Gastroesophageal sphincter (tissue), 3 donors: ENCODE results near the gene FFAR3.

Experiments
- CTCF ChIP-seq, 4 experiments: fragments of 200-600 bp in 2 of 4; fragments of 450-650 bp in 2 of 4; sonication (generic) in 1 of 4; IDR thresholded peaks; one replicate each; pipeline ENCODE4 v1.5.1; 2017 to 2019; ENCODE audit warnings: antibody characterized with exemption in 4 of 4, mild to moderate bottlenecking in 2 of 4, moderate library complexity in 2 of 4
- EP300 ChIP-seq: sonication (generic); formaldehyde crosslinking; IDR thresholded peaks from one replicate; pipeline ENCODE4 v1.6.1; 2017; ENCODE audit warnings: antibody characterized with exemption, mild to moderate bottlenecking
- POLR2A ChIP-seq, 2 donors: fragments of 450-650 bp; IDR thresholded peaks; one replicate each; pipeline ENCODE4 v1.6.1; 2017; ENCODE audit warnings: antibody characterized with exemption in 2 of 2, mild to moderate bottlenecking in 2 of 2, moderate library complexity in 1 of 2
- POLR2AphosphoS5 ChIP-seq: sonication (generic); formaldehyde crosslinking; IDR thresholded peaks from one replicate; pipeline ENCODE4 v1.6.1; 2017; ENCODE audit warnings: antibody characterized with exemption

- TF ChIP-seq CTCF (IDR thresholded peaks at IDR 0.05) (no peak), POLR2AphosphoS5 (no peak), POLR2A (IDR thresholded peaks at IDR 0.05) (no peak), EP300 (no peak)
Measured at GRCh38 chr19:35321291-35321690, 37.0 kb upstream of the FFAR3 start.
